GM23338 (cell line): Measurements from ENCODE around the gene ZNF12. TPM values are rescaled to one million over a fixed set of nuclear protein-coding genes. Genes with fewer than 3 reads are reported as not detected.
A peak's percentile ranks its signal among the peaks of the same experiment; 100 is the strongest.

Experiments
- ATAC-seq: fragments of 200-7000 bp; cut with Tn5 transposase; 3 replicates; pipeline ENCODE4 v1.9.1; 2020
- DNase-seq: peaks from one replicate; pipeline ENCODE4 v3.0.0-alpha.2; 2015; ENCODE audit warnings: low spot score
- H2AFZ ChIP-seq: fragments of 200-600 bp; sonication (generic); 2 replicates; pipeline ENCODE4 v1.8.0; 2016; ENCODE audit warnings: antibody characterized with exemption, mild to moderate bottlenecking, moderate library complexity
- H3F3A ChIP-seq: fragments of 200-600 bp; sonication (generic); replicated peaks from 2 replicates; pipeline ENCODE4 v1.8.0; 2017; ENCODE audit warnings: antibody characterized with exemption, mixed run types, low read depth
- H3K27ac ChIP-seq: fragments of 200-600 bp; sonication (generic); 2 replicates; pipeline ENCODE4 v1.6.1; 2016; ENCODE audit warnings: low read depth
- H3K27me3 ChIP-seq: fragments of 200-600 bp; sonication (generic); 2 replicates; pipeline ENCODE4 v1.8.0; 2016; ENCODE audit warnings: mild to moderate bottlenecking, mixed run types, moderate library complexity; ENCODE audit not compliant: insufficient read depth
- H3K36me3 ChIP-seq: fragments of 200-600 bp; sonication (generic); 2 replicates; pipeline ENCODE4 v1.8.0; 2016; ENCODE audit warnings: mild to moderate bottlenecking; ENCODE audit not compliant: insufficient read depth
- H3K4me1 ChIP-seq: fragments of 200-600 bp; sonication (generic); 2 replicates; pipeline ENCODE4 v1.8.0; 2016; ENCODE audit warnings: mild to moderate bottlenecking, moderate library complexity; ENCODE audit not compliant: insufficient read depth
- H3K4me2 ChIP-seq: fragments of 200-600 bp; sonication (generic); 2 replicates; pipeline ENCODE4 v1.7.1; 2017; ENCODE audit warnings: mixed run types
- H3K4me3 ChIP-seq: fragments of 200-600 bp; sonication (generic); 2 replicates; pipeline ENCODE4 v1.6.1; 2016; ENCODE audit warnings: mixed run types
- H3K79me2 ChIP-seq: fragments of 200-600 bp; sonication (generic); replicated peaks from 2 replicates; pipeline ENCODE4 v1.8.0; 2017; ENCODE audit warnings: mild to moderate bottlenecking; ENCODE audit not compliant: insufficient read depth
- H3K9me2 ChIP-seq: fragments of 200-600 bp; sonication (generic); 2 replicates; pipeline ENCODE4 v1.8.0; 2017; ENCODE audit not compliant: insufficient read depth
- H4K20me1 ChIP-seq: fragments of 200-600 bp; sonication (generic); replicated peaks from 2 replicates; pipeline ENCODE4 v1.8.0; 2017; ENCODE audit warnings: mild to moderate bottlenecking; ENCODE audit not compliant: insufficient read depth
- H3K27ac Mint-ChIP-seq: 2 replicates; pipeline ENCODE4 v1.8.0; 2020; ENCODE audit warnings: inconsistent platforms, mild to moderate bottlenecking, moderate library complexity, mixed read lengths
- H3K27me3 Mint-ChIP-seq: 3 replicates; pipeline ENCODE4 v1.8.0; 2022; ENCODE audit warnings: low read depth, mild to moderate bottlenecking, moderate library complexity, mixed read lengths, inconsistent platforms; ENCODE audit not compliant: insufficient read depth, poor library complexity
- H3K36me3 Mint-ChIP-seq: 3 replicates; pipeline ENCODE4 v1.8.0; 2021; ENCODE audit warnings: low read depth, mild to moderate bottlenecking, inconsistent platforms, moderate library complexity, mixed read lengths
- H3K4me1 Mint-ChIP-seq: 3 replicates; pipeline ENCODE4 v1.8.0; 2020; ENCODE audit warnings: mild to moderate bottlenecking, inconsistent platforms, mixed read lengths
- H3K4me3 Mint-ChIP-seq: 3 replicates; pipeline ENCODE4 v1.8.0; 2021; ENCODE audit warnings: moderate library complexity, mild to moderate bottlenecking, inconsistent platforms, mixed read lengths
- H3K9me3 Mint-ChIP-seq: 3 replicates; pipeline ENCODE4 v1.8.0; 2020; ENCODE audit warnings: moderate library complexity, mild to moderate bottlenecking, inconsistent platforms, mixed read lengths
- CREB1 ChIP-seq: fragments of 250-450 bp; sonication (Bioruptor Pico); IDR thresholded peaks from 2 replicates; pipeline ENCODE4 v1.5.0; 2020; ENCODE audit warnings: low read depth, mild to moderate bottlenecking, moderate library complexity
- EZH2 ChIP-seq: fragments of 200-600 bp; sonication (generic); IDR thresholded peaks from one replicate; pipeline ENCODE4 v1.8.0; 2017; ENCODE audit warnings: antibody characterized with exemption, mild to moderate bottlenecking, low read depth; ENCODE audit not compliant: unreplicated experiment
- EZH2phosphoT487 ChIP-seq: fragments of 200-600 bp; sonication (generic); IDR thresholded peaks from one replicate; pipeline ENCODE4 v1.8.1; 2018; ENCODE audit warnings: antibody characterized with exemption; ENCODE audit not compliant: unreplicated experiment
- JUNB ChIP-seq: IDR thresholded peaks from one replicate; pipeline ENCODE4 v1.6.1; 2016; ENCODE audit warnings: antibody characterized with exemption; ENCODE audit not compliant: unreplicated experiment
- NANOG ChIP-seq: IDR thresholded peaks from 2 replicates; pipeline ENCODE4 v1.6.1; 2016; ENCODE audit warnings: antibody characterized with exemption, borderline replicate concordance
- POLR2AphosphoS5 ChIP-seq: IDR thresholded peaks from 2 replicates; pipeline ENCODE4 v1.6.1; 2016; ENCODE audit warnings: antibody characterized with exemption, low read depth
- STAT1 ChIP-seq: IDR thresholded peaks from one replicate; pipeline ENCODE4 v1.6.1; 2016; ENCODE audit warnings: antibody characterized with exemption; ENCODE audit not compliant: unreplicated experiment
- ZNF114 ChIP-seq: fragments of 250-450 bp; sonication (Bioruptor Pico); IDR thresholded peaks from 2 replicates; pipeline ENCODE4 v1.5.0; 2020; ENCODE audit warnings: mild to moderate bottlenecking, moderate library complexity
- ZNF331 ChIP-seq: fragments of 250-450 bp; sonication (Bioruptor Pico); IDR thresholded peaks from 2 replicates; pipeline ENCODE4 v1.5.0; 2020; ENCODE audit warnings: low read depth, mild to moderate bottlenecking, moderate library complexity
- polyA plus RNA-seq: library from polyadenylated mRNA; unstranded; fragments of >200 nt; fragmentation: Nextera tagmentation; extraction: Ambion mirVana; gene quantifications from 2 replicates; pipeline ENCODE4 v1.2.1, GENCODE V29; 2016
- total RNA-seq: library from RNA; depleted of rRNA; stranded (reverse); fragments of >200 nt; shearing (Covaris generic); gene quantifications from 2 replicates; pipeline ENCODE4 v1.2.3, GENCODE V29; 2014
- TF ChIP-seq, protein P1 (sequence below): IDR thresholded peaks from 2 replicates; pipeline ENCODE4 v1.6.1; 2016; ENCODE audit warnings: antibody characterized with exemption
- TF ChIP-seq, protein P2 (sequence below): IDR thresholded peaks from one replicate; pipeline ENCODE4 v1.6.1; 2018; ENCODE audit warnings: antibody characterized with exemption; ENCODE audit not compliant: unreplicated experiment
- TF ChIP-seq, protein P3 (sequence below), 2 experiments: fragments of 200-600 bp in 1 of 2; sonication (generic) in 1 of 2; conservative IDR thresholded peaks; 2 replicates each; pipeline versions ENCODE4 v1.5.1 to v1.6.1; 2016 to 2017; ENCODE audit warnings: antibody characterized with exemption in 2 of 2, low read depth in 2 of 2, mild to moderate bottlenecking in 2 of 2, moderate library complexity in 1 of 2

Gene ZNF12
- total and polyA plus RNA-seq, 2 experiments from 2014 or later = 9.6 to 17.8 TPM

DNA sequence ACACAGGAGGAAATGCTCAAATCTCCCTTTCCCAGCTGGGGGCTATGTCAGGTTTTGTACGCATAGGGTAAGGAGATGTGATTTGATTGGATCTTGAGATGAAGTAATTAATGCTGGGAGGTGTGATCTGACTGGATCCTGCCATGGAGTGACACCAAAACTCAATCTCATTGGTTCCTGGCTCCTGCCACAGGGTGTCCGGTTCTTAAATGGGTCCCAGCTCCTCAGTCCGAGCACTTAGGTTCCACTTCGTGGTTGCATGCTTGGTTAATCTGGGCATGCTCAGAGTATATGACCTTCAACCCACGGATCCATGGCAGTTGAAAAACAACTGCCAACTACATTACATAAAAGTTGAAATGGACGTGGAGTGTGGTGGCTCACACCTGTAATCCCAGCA is 3.1 kb upstream of the ZNF12 start:
- H3F3A ChIP-seq = 0 out of 2 replicates have a peak, but pooled peaks cover 2% of the 10 kb centered on the region
- TF ChIP-seq, protein P1, sequence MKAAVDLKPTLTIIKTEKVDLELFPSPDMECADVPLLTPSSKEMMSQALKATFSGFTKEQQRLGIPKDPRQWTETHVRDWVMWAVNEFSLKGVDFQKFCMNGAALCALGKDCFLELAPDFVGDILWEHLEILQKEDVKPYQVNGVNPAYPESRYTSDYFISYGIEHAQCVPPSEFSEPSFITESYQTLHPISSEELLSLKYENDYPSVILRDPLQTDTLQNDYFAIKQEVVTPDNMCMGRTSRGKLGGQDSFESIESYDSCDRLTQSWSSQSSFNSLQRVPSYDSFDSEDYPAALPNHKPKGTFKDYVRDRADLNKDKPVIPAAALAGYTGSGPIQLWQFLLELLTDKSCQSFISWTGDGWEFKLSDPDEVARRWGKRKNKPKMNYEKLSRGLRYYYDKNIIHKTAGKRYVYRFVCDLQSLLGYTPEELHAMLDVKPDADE = no peak
- TF ChIP-seq, protein P2, sequence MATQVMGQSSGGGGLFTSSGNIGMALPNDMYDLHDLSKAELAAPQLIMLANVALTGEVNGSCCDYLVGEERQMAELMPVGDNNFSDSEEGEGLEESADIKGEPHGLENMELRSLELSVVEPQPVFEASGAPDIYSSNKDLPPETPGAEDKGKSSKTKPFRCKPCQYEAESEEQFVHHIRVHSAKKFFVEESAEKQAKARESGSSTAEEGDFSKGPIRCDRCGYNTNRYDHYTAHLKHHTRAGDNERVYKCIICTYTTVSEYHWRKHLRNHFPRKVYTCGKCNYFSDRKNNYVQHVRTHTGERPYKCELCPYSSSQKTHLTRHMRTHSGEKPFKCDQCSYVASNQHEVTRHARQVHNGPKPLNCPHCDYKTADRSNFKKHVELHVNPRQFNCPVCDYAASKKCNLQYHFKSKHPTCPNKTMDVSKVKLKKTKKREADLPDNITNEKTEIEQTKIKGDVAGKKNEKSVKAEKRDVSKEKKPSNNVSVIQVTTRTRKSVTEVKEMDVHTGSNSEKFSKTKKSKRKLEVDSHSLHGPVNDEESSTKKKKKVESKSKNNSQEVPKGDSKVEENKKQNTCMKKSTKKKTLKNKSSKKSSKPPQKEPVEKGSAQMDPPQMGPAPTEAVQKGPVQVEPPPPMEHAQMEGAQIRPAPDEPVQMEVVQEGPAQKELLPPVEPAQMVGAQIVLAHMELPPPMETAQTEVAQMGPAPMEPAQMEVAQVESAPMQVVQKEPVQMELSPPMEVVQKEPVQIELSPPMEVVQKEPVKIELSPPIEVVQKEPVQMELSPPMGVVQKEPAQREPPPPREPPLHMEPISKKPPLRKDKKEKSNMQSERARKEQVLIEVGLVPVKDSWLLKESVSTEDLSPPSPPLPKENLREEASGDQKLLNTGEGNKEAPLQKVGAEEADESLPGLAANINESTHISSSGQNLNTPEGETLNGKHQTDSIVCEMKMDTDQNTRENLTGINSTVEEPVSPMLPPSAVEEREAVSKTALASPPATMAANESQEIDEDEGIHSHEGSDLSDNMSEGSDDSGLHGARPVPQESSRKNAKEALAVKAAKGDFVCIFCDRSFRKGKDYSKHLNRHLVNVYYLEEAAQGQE = no peak
- TF ChIP-seq CREB1 (CRISPR knock-in tag) (no peak), JUNB (no peak), ZNF114 (CRISPR knock-in tag) (no peak), EZH2 (no peak), NANOG (no peak), ZNF331 (CRISPR knock-in tag) (no peak)
- H3K9me3 Mint-ChIP-seq = peaks cover 32% of the 10 kb centered on the region
- H3K36me3 Mint-ChIP-seq = peaks cover 20% of the 10 kb centered on the region
- no peak overlapping the region for H3K4me3 ChIP-seq
- H3K9me2 ChIP-seq = peaks cover 24% of the 10 kb centered on the region
- H3K27me3 ChIP-seq = no peaks in the 10 kb centered on the region
- H3K27me3 Mint-ChIP-seq = peaks cover 9% of the 10 kb centered on the region
- no peak overlapping the region for H2AFZ ChIP-seq
- H3K4me2 ChIP-seq = no peak overlapping the region
- no peak overlapping the region for H3K27ac Mint-ChIP-seq
- no peak overlapping the region for H3K27ac ChIP-seq
- ATAC-seq (no peak), DNase-seq (peak; percentile 13)
- H3K4me1 ChIP-seq = peaks cover 11% of the 10 kb centered on the region; the same call in 1 of the 2 replicates
- 0 out of 2 replicates have a peak, but pooled peaks cover 4% of the 10 kb centered on the region for H4K20me1 ChIP-seq
- H3K36me3 ChIP-seq = no peaks in the 10 kb centered on the region
- H3K4me1 Mint-ChIP-seq = peaks cover 10% of the 10 kb centered on the region
- no peak overlapping the region for H3K4me3 Mint-ChIP-seq
- peaks cover 15% of the 10 kb centered on the region for H3K79me2 ChIP-seq

DNA sequence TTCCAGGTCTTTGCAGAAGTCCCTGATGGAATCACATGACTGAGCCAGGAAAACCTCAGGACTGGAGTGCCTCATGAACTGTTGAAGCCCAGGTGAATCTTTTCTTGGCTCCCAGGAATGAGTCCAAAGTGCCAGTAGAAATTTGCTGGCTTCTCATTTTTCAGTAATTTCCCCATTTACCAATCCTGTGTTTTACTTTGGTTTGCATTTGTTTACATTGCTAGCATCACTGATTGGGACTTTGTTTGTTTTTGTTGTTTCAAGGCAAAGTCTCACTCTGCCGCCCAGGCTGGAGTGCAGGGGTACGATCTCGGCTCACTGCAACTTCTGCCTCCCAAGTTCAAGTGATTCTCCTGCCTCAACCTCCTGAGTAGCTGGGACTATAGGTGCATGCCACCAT is 1.6 kb upstream of the ZNF12 start:
- Histone ChIP-seq H3K79me2 (peaks cover 30% of the 10 kb centered on the region), H3K9me2 (peaks cover 24% of the 10 kb centered on the region), H3K4me1 (peaks cover 11% of the 10 kb centered on the region; the same call in 1 of the 2 replicates), H3F3A (0 out of 2 replicates have a peak, but pooled peaks cover 2% of the 10 kb centered on the region), H3K27ac (no peak overlapping the region), H3K36me3 (peaks cover 6% of the 10 kb centered on the region; the same call in 1 of the 2 replicates), H3K4me3 (no peak overlapping the region), H4K20me1 (0 out of 2 replicates have a peak, but pooled peaks cover 4% of the 10 kb centered on the region), H3K27me3 (no peaks in the 10 kb centered on the region), H3K4me2 (no peak overlapping the region), H2AFZ (no peak overlapping the region)
- Mint-ChIP-seq H3K4me1 (peaks cover 10% of the 10 kb centered on the region), H3K4me3 (no peak overlapping the region), H3K9me3 (peaks cover 42% of the 10 kb centered on the region), H3K36me3 (peaks cover 33% of the 10 kb centered on the region), H3K27me3 (peaks cover 13% of the 10 kb centered on the region), H3K27ac (no peak overlapping the region)
- ATAC-seq (no peak), DNase-seq (no peak)
- TF ChIP-seq POLR2AphosphoS5 = no peak
- TF ChIP-seq STAT1 = no peak
- TF ChIP-seq, protein P2 = no peak
- TF ChIP-seq, protein P3, sequence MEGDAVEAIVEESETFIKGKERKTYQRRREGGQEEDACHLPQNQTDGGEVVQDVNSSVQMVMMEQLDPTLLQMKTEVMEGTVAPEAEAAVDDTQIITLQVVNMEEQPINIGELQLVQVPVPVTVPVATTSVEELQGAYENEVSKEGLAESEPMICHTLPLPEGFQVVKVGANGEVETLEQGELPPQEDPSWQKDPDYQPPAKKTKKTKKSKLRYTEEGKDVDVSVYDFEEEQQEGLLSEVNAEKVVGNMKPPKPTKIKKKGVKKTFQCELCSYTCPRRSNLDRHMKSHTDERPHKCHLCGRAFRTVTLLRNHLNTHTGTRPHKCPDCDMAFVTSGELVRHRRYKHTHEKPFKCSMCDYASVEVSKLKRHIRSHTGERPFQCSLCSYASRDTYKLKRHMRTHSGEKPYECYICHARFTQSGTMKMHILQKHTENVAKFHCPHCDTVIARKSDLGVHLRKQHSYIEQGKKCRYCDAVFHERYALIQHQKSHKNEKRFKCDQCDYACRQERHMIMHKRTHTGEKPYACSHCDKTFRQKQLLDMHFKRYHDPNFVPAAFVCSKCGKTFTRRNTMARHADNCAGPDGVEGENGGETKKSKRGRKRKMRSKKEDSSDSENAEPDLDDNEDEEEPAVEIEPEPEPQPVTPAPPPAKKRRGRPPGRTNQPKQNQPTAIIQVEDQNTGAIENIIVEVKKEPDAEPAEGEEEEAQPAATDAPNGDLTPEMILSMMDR (conservative IDR thresholded peaks at IDR 0.05; ENCODE audit: low read depth in 2 of 2) = no peak
- no peak for TF ChIP-seq ZNF331 (CRISPR knock-in tag)
- no peak for TF ChIP-seq EZH2
- no peak for TF ChIP-seq EZH2phosphoT487
- TF ChIP-seq ZNF114 (CRISPR knock-in tag) = no peak
